ENCODE measurements around the gene ASB16. TPM values are rescaled to one million over a fixed set of nuclear protein-coding genes. Genes with fewer than 3 reads are reported as not detected.

Gene ASB16
- total and polyA plus RNA-seq, 9 of the 15 experiments (the other 6 are each of a cell fraction or from before 2014, with no cell fraction given), result 0.03 to 0.07 TPM; not detected in 7

DNA sequence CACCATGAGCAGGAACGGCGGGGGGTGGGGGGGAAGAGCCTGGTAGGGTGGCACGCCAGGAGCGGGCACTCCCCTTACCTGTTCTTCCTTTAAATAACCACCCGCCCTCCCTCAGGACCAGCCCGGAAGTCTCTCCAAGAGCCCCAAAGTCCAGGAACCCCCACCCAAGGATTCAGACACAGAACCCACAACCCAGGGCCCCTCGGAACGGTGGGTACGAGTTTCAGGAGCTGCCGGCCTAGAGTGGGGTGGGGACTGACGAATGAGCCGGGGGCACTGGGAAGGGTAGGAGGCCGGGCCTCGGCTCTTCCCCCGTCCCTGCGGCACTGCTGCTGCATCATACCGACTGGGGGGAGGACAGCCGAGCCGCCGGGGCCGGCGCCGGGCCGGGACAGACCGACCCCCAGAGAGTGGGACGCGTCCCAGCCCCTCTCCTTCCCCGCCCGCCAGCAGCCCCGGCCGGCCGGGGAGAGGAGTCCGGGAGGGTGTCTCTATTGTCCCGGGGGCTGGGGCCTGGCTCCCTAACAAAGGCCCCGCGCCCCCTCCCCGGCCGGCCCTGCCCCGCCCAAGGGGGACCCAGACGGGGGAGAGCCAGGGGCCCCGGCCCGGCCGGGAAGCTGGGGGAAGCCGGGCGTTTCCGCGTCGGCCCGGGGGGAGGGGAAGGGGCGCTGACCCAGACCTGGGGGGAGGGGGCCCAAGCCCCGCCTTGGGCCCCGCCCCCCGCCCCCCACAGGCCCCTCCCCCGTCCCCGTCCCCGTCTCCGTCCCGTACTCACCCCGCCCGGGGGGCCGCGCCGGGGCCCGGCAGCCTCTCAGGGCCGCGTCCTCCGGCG lies 28.4 kb downstream of the ASB16 start (continued):
- TF ChIP-seq, protein P1, sequence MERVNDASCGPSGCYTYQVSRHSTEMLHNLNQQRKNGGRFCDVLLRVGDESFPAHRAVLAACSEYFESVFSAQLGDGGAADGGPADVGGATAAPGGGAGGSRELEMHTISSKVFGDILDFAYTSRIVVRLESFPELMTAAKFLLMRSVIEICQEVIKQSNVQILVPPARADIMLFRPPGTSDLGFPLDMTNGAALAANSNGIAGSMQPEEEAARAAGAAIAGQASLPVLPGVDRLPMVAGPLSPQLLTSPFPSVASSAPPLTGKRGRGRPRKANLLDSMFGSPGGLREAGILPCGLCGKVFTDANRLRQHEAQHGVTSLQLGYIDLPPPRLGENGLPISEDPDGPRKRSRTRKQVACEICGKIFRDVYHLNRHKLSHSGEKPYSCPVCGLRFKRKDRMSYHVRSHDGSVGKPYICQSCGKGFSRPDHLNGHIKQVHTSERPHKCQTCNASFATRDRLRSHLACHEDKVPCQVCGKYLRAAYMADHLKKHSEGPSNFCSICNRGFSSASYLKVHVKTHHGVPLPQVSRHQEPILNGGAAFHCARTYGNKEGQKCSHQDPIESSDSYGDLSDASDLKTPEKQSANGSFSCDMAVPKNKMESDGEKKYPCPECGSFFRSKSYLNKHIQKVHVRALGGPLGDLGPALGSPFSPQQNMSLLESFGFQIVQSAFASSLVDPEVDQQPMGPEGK (CRISPR knock-in tag; IDR thresholded peaks at IDR 0.05; ENCODE audit: borderline replicate concordance), result no peak
- TF ChIP-seq FOXJ3 (CRISPR knock-in tag; IDR thresholded peaks at IDR 0.05) (no peak), SAP30 (IDR thresholded peaks at IDR 0.05; ENCODE audit: borderline replicate concordance, insufficient read depth, low read depth, low read length, poor library complexity, severe bottlenecking) (no peak), ZKSCAN8 (CRISPR knock-in tag; IDR thresholded peaks at IDR 0.05) (no peak), ZFPM2 (CRISPR knock-in tag; IDR thresholded peaks at IDR 0.05) (no peak), DNMT1 (IDR thresholded peaks at IDR 0.05) (no peak), ZNF24 (IDR thresholded peaks at IDR 0.05) (no peak), ZNF253 (CRISPR knock-in tag; conservative IDR thresholded peaks at IDR 0.05) (no peak), PRMT5 (CRISPR knock-in tag; IDR thresholded peaks at IDR 0.05) (no peak), TEAD4 (IDR thresholded peaks at IDR 0.05; ENCODE audit: low read length) (no peak), TEAD4 (CRISPR knock-in tag; IDR thresholded peaks at IDR 0.05; ENCODE audit: borderline replicate concordance) (no peak), IRF2 (CRISPR knock-in tag; IDR thresholded peaks at IDR 0.05) (no peak), ZNF75A (CRISPR knock-in tag; IDR thresholded peaks at IDR 0.05) (no peak)
- TF ChIP-seq, protein P2, sequence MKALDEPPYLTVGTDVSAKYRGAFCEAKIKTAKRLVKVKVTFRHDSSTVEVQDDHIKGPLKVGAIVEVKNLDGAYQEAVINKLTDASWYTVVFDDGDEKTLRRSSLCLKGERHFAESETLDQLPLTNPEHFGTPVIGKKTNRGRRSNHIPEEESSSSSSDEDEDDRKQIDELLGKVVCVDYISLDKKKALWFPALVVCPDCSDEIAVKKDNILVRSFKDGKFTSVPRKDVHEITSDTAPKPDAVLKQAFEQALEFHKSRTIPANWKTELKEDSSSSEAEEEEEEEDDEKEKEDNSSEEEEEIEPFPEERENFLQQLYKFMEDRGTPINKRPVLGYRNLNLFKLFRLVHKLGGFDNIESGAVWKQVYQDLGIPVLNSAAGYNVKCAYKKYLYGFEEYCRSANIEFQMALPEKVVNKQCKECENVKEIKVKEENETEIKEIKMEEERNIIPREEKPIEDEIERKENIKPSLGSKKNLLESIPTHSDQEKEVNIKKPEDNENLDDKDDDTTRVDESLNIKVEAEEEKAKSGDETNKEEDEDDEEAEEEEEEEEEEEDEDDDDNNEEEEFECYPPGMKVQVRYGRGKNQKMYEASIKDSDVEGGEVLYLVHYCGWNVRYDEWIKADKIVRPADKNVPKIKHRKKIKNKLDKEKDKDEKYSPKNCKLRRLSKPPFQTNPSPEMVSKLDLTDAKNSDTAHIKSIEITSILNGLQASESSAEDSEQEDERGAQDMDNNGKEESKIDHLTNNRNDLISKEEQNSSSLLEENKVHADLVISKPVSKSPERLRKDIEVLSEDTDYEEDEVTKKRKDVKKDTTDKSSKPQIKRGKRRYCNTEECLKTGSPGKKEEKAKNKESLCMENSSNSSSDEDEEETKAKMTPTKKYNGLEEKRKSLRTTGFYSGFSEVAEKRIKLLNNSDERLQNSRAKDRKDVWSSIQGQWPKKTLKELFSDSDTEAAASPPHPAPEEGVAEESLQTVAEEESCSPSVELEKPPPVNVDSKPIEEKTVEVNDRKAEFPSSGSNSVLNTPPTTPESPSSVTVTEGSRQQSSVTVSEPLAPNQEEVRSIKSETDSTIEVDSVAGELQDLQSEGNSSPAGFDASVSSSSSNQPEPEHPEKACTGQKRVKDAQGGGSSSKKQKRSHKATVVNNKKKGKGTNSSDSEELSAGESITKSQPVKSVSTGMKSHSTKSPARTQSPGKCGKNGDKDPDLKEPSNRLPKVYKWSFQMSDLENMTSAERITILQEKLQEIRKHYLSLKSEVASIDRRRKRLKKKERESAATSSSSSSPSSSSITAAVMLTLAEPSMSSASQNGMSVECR (CRISPR knock-in tag; IDR thresholded peaks at IDR 0.05), result 0 out of 2 replicates have a peak, but pooled peaks have one; percentile 55
- TF ChIP-seq, protein P3, sequence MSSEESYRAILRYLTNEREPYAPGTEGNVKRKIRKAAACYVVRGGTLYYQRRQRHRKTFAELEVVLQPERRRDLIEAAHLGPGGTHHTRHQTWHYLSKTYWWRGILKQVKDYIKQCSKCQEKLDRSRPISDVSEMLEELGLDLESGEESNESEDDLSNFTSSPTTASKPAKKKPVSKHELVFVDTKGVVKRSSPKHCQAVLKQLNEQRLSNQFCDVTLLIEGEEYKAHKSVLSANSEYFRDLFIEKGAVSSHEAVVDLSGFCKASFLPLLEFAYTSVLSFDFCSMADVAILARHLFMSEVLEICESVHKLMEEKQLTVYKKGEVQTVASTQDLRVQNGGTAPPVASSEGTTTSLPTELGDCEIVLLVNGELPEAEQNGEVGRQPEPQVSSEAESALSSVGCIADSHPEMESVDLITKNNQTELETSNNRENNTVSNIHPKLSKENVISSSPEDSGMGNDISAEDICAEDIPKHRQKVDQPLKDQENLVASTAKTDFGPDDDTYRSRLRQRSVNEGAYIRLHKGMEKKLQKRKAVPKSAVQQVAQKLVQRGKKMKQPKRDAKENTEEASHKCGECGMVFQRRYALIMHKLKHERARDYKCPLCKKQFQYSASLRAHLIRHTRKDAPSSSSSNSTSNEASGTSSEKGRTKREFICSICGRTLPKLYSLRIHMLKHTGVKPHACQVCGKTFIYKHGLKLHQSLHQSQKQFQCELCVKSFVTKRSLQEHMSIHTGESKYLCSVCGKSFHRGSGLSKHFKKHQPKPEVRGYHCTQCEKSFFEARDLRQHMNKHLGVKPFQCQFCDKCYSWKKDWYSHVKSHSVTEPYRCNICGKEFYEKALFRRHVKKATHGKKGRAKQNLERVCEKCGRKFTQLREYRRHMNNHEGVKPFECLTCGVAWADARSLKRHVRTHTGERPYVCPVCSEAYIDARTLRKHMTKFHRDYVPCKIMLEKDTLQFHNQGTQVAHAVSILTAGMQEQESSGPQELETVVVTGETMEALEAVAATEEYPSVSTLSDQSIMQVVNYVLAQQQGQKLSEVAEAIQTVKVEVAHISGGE (CRISPR knock-in tag; IDR thresholded peaks at IDR 0.05), result peak in 1 of 3 experiments; percentile 28; a peak in 2 of 6 replicates
- TF ChIP-seq, protein P4, sequence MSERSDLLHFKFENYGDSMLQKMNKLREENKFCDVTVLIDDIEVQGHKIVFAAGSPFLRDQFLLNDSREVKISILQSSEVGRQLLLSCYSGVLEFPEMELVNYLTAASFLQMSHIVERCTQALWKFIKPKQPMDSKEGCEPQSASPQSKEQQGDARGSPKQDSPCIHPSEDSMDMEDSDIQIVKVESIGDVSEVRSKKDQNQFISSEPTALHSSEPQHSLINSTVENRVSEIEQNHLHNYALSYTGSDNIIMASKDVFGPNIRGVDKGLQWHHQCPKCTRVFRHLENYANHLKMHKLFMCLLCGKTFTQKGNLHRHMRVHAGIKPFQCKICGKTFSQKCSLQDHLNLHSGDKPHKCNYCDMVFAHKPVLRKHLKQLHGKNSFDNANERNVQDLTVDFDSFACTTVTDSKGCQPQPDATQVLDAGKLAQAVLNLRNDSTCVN (CRISPR knock-in tag; IDR thresholded peaks at IDR 0.05), result no peak
